SK-N-SH treated with all-trans-retinoic acid at 6 μM for 48 hours (cell line): ENCODE data around the gene STK32A.
"Not testable (repeated sequence)": the region's sequence is repeated elsewhere in the genome, so short reads cannot be mapped to it uniquely, and the experiment has no call there.

Experiments used
- ARNTL ChIP-seq: fragments of 450-650 bp; formaldehyde crosslinking; IDR thresholded peaks from 2 replicates; pipeline ENCODE4 v1.5.0; 2020; ENCODE audit warnings: low read depth, mild to moderate bottlenecking, moderate library complexity, borderline replicate concordance
- BACH2 ChIP-seq: fragments of 250-450 bp; sonication (Bioruptor Pico); IDR thresholded peaks from 2 replicates; pipeline ENCODE4 v1.9.0; 2021; ENCODE audit warnings: mild to moderate bottlenecking, borderline replicate concordance
- ESRRG ChIP-seq: fragments of 250-450 bp; sonication (Bioruptor Pico); IDR thresholded peaks from 2 replicates; pipeline ENCODE4 v1.6.1; 2021; ENCODE audit warnings: mild to moderate bottlenecking
- GLIS3 ChIP-seq: fragments of 250-450 bp; sonication (Bioruptor Pico); IDR thresholded peaks from 2 replicates; pipeline ENCODE4 v1.5.0; 2020; ENCODE audit warnings: mild to moderate bottlenecking, moderate library complexity
- OSR1 ChIP-seq: fragments of 250-450 bp; sonication (Bioruptor Pico); IDR thresholded peaks from 2 replicates; pipeline ENCODE4 v1.8.0; 2022; ENCODE audit warnings: moderate library complexity, mild to moderate bottlenecking, inconsistent platforms
- PPARA ChIP-seq: fragments of 250-450 bp; sonication (Bioruptor Pico); IDR thresholded peaks from 2 replicates; pipeline ENCODE4 v1.5.0; 2020; ENCODE audit warnings: mild to moderate bottlenecking, borderline replicate concordance
- RARB ChIP-seq: fragments of 250-450 bp; sonication (Bioruptor Pico); IDR thresholded peaks from 2 replicates; pipeline ENCODE4 v1.8.0; 2021; ENCODE audit warnings: mild to moderate bottlenecking, moderate library complexity
- TCF4 ChIP-seq: fragments of 250-450 bp; sonication (Bioruptor Pico); IDR thresholded peaks from 2 replicates; pipeline ENCODE4 v1.8.0; 2021; ENCODE audit warnings: mild to moderate bottlenecking, moderate library complexity, borderline replicate concordance
- TOX ChIP-seq: fragments of 250-450 bp; sonication (Bioruptor Pico); IDR thresholded peaks from 2 replicates; pipeline ENCODE4 v1.8.0; 2021; ENCODE audit warnings: mild to moderate bottlenecking, moderate library complexity, borderline replicate concordance
- ZFP3 ChIP-seq: fragments of 250-450 bp; sonication (Bioruptor Pico); IDR thresholded peaks from 2 replicates; pipeline ENCODE4 v1.5.0; 2020; ENCODE audit warnings: mild to moderate bottlenecking, moderate library complexity
- ZFP30 ChIP-seq: fragments of 450-650 bp; formaldehyde crosslinking; IDR thresholded peaks from 2 replicates; pipeline ENCODE4 v1.5.0; 2022; ENCODE audit warnings: mild to moderate bottlenecking, moderate library complexity
- ZNF70 ChIP-seq: fragments of 450-650 bp; formaldehyde crosslinking; IDR thresholded peaks from 2 replicates; pipeline ENCODE4 v1.5.0; 2020; ENCODE audit warnings: mild to moderate bottlenecking, moderate library complexity
- TF ChIP-seq, protein P1 (sequence below): fragments of 250-450 bp; sonication (Bioruptor Pico); IDR thresholded peaks from 2 replicates; pipeline ENCODE4 v1.5.1; 2020; ENCODE audit warnings: low read depth, mild to moderate bottlenecking, moderate library complexity
- TF ChIP-seq, protein P2 (sequence below): fragments of 250-450 bp; sonication (Bioruptor Pico); IDR thresholded peaks from 2 replicates; pipeline ENCODE4 v1.8.0; 2021; ENCODE audit warnings: low read depth, mild to moderate bottlenecking, moderate library complexity, borderline replicate concordance

DNA sequence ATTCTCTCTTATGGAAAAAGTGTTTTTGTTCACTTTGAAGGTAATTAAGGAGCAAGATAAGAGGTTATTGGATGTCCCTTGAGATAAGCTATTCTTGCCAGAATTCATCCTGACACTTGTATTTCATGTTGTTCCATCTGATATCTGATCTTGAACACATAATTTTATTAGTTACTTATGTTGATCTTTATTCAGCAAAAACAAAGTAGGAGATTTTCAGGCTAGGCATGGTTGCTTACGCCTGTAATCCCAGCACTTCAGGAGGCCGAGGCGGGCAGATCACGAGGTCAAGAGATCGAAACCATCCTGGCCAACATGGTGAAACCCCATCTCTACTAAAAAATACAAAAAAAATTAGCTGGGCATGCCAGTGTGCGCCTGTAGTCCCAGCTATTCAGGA lies 8.4 kb downstream of the STK32A start:
- TF ChIP-seq, protein P1, sequence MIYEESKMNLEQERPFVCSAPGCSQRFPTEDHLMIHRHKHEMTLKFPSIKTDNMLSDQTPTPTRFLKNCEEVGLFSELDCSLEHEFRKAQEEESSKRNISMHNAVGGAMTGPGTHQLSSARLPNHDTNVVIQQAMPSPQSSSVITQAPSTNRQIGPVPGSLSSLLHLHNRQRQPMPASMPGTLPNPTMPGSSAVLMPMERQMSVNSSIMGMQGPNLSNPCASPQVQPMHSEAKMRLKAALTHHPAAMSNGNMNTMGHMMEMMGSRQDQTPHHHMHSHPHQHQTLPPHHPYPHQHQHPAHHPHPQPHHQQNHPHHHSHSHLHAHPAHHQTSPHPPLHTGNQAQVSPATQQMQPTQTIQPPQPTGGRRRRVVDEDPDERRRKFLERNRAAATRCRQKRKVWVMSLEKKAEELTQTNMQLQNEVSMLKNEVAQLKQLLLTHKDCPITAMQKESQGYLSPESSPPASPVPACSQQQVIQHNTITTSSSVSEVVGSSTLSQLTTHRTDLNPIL (CRISPR knock-in tag): not testable (repeated sequence)
- not testable (repeated sequence) for TF ChIP-seq PPARA; ESRRG; GLIS3 (CRISPR knock-in tag); BACH2 (CRISPR knock-in tag); ARNTL; ZFP30 (CRISPR knock-in tag); OSR1 (CRISPR knock-in tag); ZNF70 (CRISPR knock-in tag); ZFP3 (CRISPR knock-in tag); TOX (CRISPR knock-in tag); TCF4 (CRISPR knock-in tag); RARB (CRISPR knock-in tag)
- TF ChIP-seq, protein P2, sequence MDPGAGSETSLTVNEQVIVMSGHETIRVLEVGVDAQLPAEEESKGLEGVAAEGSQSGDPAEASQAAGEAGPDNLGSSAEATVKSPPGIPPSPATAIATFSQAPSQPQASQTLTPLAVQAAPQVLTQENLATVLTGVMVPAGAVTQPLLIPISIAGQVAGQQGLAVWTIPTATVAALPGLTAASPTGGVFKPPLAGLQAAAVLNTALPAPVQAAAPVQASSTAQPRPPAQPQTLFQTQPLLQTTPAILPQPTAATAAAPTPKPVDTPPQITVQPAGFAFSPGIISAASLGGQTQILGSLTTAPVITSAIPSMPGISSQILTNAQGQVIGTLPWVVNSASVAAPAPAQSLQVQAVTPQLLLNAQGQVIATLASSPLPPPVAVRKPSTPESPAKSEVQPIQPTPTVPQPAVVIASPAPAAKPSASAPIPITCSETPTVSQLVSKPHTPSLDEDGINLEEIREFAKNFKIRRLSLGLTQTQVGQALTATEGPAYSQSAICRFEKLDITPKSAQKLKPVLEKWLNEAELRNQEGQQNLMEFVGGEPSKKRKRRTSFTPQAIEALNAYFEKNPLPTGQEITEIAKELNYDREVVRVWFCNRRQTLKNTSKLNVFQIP (CRISPR knock-in tag): not testable (repeated sequence)
